Naive thymus-derived CD4-positive, alpha-beta T cell (primary cell): ENCODE results near the gene NPIPB12. TPM values are rescaled to one million over a fixed set of nuclear protein-coding genes. Genes with fewer than 3 reads are reported as not detected.
"Not testable (repeated sequence)": the region's sequence is repeated elsewhere in the genome, so short reads cannot be mapped to it uniquely, and the experiment has no call there.

ENCODE experiments used
- ATAC-seq: fragments of 150-1000 bp; cut with Tn5 transposase; 2 replicates; pipeline ENCODE4 v1.10.0; 2021; ENCODE audit warnings: mild to moderate bottlenecking, moderate library complexity
- CTCF ChIA-PET: fragments of 350-600 bp; sonication (Branson Sonifier 250); formaldehyde crosslinking; loops from one replicate; lab custom pipeline; 2021; ENCODE audit warnings: antibody characterized with exemption; lab: Charles Lee
- POLR2A ChIA-PET: fragments of 350-600 bp; sonication (Branson Sonifier 250); formaldehyde crosslinking; loops from one replicate; lab custom pipeline; 2021; ENCODE audit warnings: antibody characterized with exemption, inconsistent platforms; lab: Charles Lee
- DNase-seq, 9 donors: peaks; one replicate each; pipeline versions ENCODE4 v3.0.0 to v3.0.0-alpha.2; 2020 to 2022; ENCODE audit warnings: mixed read lengths in 1 of 9
- H3K27ac ChIP-seq: one replicate; pipeline ENCODE4 v1.7.0; 2013; ENCODE audit warnings: mild to moderate bottlenecking, low read depth, low read length, moderate library complexity
- H3K27me3 ChIP-seq, 2 donors: one replicate each; pipeline ENCODE4 v1.7.0; 2013; ENCODE audit warnings: low read length in 2 of 2, mild to moderate bottlenecking in 2 of 2, moderate library complexity in 2 of 2; ENCODE audit not compliant: control insufficient read depth in 2 of 2, insufficient read depth in 2 of 2
- H3K36me3 ChIP-seq, 3 experiments: 1 replicate in 2 of 3; 2 replicates in 1 of 3; pipeline ENCODE4 v1.7.0; 2013; ENCODE audit warnings: low read length in 3 of 3, mild to moderate bottlenecking in 3 of 3, moderate library complexity in 1 of 3; ENCODE audit not compliant: insufficient read depth in 3 of 3, control insufficient read depth in 2 of 3
- H3K4me1 ChIP-seq, 2 donors: one replicate each; pipeline ENCODE4 v1.7.0; 2013; ENCODE audit warnings: low read length in 2 of 2, mild to moderate bottlenecking in 2 of 2, moderate library complexity in 1 of 2; ENCODE audit not compliant: control insufficient read depth in 2 of 2, insufficient read depth in 2 of 2
- H3K4me3 ChIP-seq: 2 replicates; pipeline ENCODE4 v1.7.0; 2013; ENCODE audit warnings: mild to moderate bottlenecking, low read length
- H3K9me3 ChIP-seq, 3 experiments: 1 replicate in 2 of 3; 2 replicates in 1 of 3; pipeline ENCODE4 v1.7.0; 2013; ENCODE audit warnings: low read length in 3 of 3; ENCODE audit not compliant: control insufficient read depth in 2 of 3
- H3K27ac Mint-ChIP-seq, 9 donors: one replicate each; pipeline ENCODE4 v1.8.0; 2020 to 2022; ENCODE audit warnings: mixed read lengths in 9 of 9, mild to moderate bottlenecking in 8 of 9, moderate library complexity in 5 of 9, inconsistent platforms in 2 of 9
- H3K27me3 Mint-ChIP-seq, 5 donors: one replicate each; pipeline ENCODE4 v1.8.0; 2021 to 2022; ENCODE audit warnings: mixed read lengths in 5 of 5, mild to moderate bottlenecking in 1 of 5
- H3K36me3 Mint-ChIP-seq, 5 donors: one replicate each; pipeline ENCODE4 v1.8.0; 2020 to 2022; ENCODE audit warnings: mixed read lengths in 5 of 5, mild to moderate bottlenecking in 3 of 5, inconsistent platforms in 1 of 5
- H3K4me1 Mint-ChIP-seq, 7 donors: one replicate each; pipeline ENCODE4 v1.8.0; 2020 to 2022; ENCODE audit warnings: mixed read lengths in 7 of 7, mild to moderate bottlenecking in 3 of 7, inconsistent platforms in 1 of 7
- H3K4me3 Mint-ChIP-seq, 10 donors: one replicate each; pipeline ENCODE4 v1.8.0; 2020 to 2022; ENCODE audit warnings: mild to moderate bottlenecking in 10 of 10, mixed read lengths in 10 of 10, moderate library complexity in 6 of 10, inconsistent platforms in 2 of 10
- H3K9me3 Mint-ChIP-seq, 11 donors: one replicate each; pipeline ENCODE4 v1.8.0; 2020 to 2022; ENCODE audit warnings: mixed read lengths in 11 of 11, mild to moderate bottlenecking in 4 of 11, inconsistent platforms in 1 of 11, moderate library complexity in 1 of 11
- intact Hi-C, 2 donors: fragments of 100-400 bp; cut with micrococcal nuclease; formaldehyde crosslinking; loops; one replicate each; pipeline ENCODE4 v1.15.1; 2023
- polyA plus RNA-seq, 2 donors: library from polyadenylated mRNA; unstranded; fragments of 300-500 nt; fragmentation: Illumina TruSeq; gene quantifications; one replicate each; pipeline ENCODE4 v1.2.3, GENCODE V29; 2021
- total RNA-seq, 6 experiments: library from RNA in 5 of 6; stranded (reverse) in 5 of 6; gene quantifications; 1 replicate in 5 of 6; 2 replicates in 1 of 6; pipeline ENCODE4 v1.2.3 and lab custom pipeline; 2021 to 2026

NPIPB12 gene
- total RNA-seq: 100 to 1,000 TPM in 2 of 5 experiments, 10 to 100 TPM in 3; 73.1 to 189 (median 88.3) TPM
- 1 to 10 TPM; 3.7 to 9.5 TPM for polyA plus RNA-seq
- total RNA-seq (lab: John Stamatoyannopoulos, UW): 1.7 reads per million, percentile 7 among the genes with 10 or more reads in this experiment

DNA sequence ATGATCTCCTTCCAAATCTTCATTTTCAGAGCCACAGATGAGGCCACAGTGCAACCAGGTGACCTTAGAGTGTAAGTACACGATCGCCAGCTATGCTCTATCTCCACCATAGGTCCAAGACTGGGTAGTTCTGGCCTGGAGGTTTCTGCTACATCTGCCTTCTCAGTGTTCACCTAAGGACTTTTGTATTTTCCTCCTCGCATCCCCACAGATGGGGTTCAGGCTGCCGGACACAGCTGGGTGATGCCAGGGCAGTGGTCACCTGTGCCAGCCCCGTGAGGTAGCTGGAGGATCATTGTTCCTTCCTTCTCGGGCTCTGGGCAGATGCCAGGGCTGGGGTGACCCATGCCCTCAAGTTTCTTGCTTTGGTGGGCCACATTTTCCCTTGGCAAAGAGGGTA is at the start of gene NPIPB12:
TSS of gene NPIPB12 (minus strand) at position 101 of the 400 bp plus-strand sequence.
- DNase-seq, H3K4me3 ChIP-seq, H3K27ac ChIP-seq, POLR2A ChIA-PET, H3K4me1 ChIP-seq, H3K27ac Mint-ChIP-seq, ATAC-seq, H3K4me1 Mint-ChIP-seq, H3K9me3 Mint-ChIP-seq, CTCF ChIA-PET, H3K36me3 Mint-ChIP-seq, H3K27me3 ChIP-seq, H3K36me3 ChIP-seq, intact Hi-C loops, H3K4me3 Mint-ChIP-seq, H3K27me3 Mint-ChIP-seq, H3K9me3 ChIP-seq: not testable (repeated sequence)

DNA sequence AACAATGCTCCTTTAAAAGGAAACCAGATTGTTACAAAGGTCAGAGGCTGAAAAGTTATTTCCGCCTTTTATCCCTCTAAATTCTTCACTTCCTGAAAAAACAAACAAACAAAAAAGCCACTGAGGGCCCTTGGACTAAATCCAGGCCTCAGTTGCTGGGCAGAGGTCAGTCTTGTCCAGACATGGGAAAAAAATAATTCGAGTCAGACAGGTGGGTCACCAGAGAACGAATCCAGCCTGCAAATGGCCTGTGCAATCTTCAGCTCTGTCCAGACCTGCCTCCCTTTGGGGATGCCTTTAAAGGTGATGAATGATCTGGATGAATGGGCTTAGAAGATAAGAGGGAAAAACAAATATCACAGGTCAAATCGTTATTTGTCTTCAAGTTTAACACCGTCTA is 15.3 kb upstream of the NPIPB12 start:
- H3K4me3 Mint-ChIP-seq, POLR2A ChIA-PET, H3K27ac Mint-ChIP-seq, H3K4me3 ChIP-seq, H3K27me3 Mint-ChIP-seq, H3K9me3 ChIP-seq, H3K4me1 ChIP-seq, ATAC-seq, H3K27ac ChIP-seq, H3K9me3 Mint-ChIP-seq, H3K4me1 Mint-ChIP-seq, H3K36me3 ChIP-seq, H3K36me3 Mint-ChIP-seq, intact Hi-C loops, CTCF ChIA-PET, DNase-seq, H3K27me3 ChIP-seq: not testable (repeated sequence)

- H3K36me3 ChIP-seq, H3K4me3 ChIP-seq, H3K9me3 ChIP-seq, H3K9me3 Mint-ChIP-seq, H3K27ac ChIP-seq, H3K4me3 Mint-ChIP-seq, H3K27ac Mint-ChIP-seq, intact Hi-C loops, DNase-seq, H3K4me1 Mint-ChIP-seq, H3K27me3 ChIP-seq, ATAC-seq, POLR2A ChIA-PET, H3K27me3 Mint-ChIP-seq, CTCF ChIA-PET, H3K36me3 Mint-ChIP-seq, H3K4me1 ChIP-seq: not testable (repeated sequence)
These were observed 23.9 kb downstream of the NPIPB12 start for GRCh38 chr16:29482276-29482675.

DNA sequence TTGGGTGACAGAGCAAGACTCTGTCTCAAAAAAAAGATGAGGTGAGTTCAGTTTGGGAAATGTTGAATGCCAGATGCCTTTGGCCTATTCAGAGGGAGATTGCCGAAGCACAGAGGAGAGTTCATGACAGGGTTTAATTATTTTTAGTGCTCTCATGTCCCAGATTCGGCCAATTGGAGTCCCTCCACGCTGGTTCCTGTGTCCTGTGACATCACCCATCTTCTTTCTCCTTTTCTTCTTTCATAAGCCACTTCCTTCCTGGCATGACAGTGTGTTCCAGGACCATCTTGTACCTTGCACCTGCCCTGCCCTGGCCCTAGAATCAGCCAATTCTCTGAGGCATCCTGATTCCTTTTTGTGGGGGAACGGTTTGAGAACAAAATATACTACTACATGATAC is 34.1 kb downstream of the NPIPB12 start:
- H3K36me3 ChIP-seq, DNase-seq, H3K9me3 ChIP-seq, H3K9me3 Mint-ChIP-seq, POLR2A ChIA-PET, H3K4me1 Mint-ChIP-seq, H3K27ac Mint-ChIP-seq, H3K36me3 Mint-ChIP-seq, H3K27ac ChIP-seq, intact Hi-C loops, H3K4me3 Mint-ChIP-seq, H3K4me3 ChIP-seq, H3K27me3 ChIP-seq, CTCF ChIA-PET, H3K27me3 Mint-ChIP-seq, H3K4me1 ChIP-seq: not testable (repeated sequence)
- ATAC-seq: peak; percentile 45

GRCh38 chr16:29469660-29470059 is 36.5 kb downstream of the NPIPB12 start:
- H3K9me3 ChIP-seq, H3K4me1 Mint-ChIP-seq, intact Hi-C loops, H3K36me3 Mint-ChIP-seq, H3K27me3 Mint-ChIP-seq, H3K36me3 ChIP-seq, H3K9me3 Mint-ChIP-seq, H3K27me3 ChIP-seq, CTCF ChIA-PET, POLR2A ChIA-PET, H3K4me3 ChIP-seq, H3K4me1 ChIP-seq: not testable (repeated sequence)
- peak overlapping the region; percentile 43 for H3K27ac ChIP-seq
- DNase-seq (peak in 6 of 9 donors; percentile 15 to 44 (median 30)), ATAC-seq (peak; percentile 68)
- peak overlapping the region in 7 of 10 donors; percentile 39 to 73 (median 58) for H3K4me3 Mint-ChIP-seq
- peak overlapping the region in 5 of 9 donors; percentile 51 to 80 (median 57) for H3K27ac Mint-ChIP-seq

- H3K4me3 Mint-ChIP-seq, H3K9me3 Mint-ChIP-seq, H3K4me3 ChIP-seq, H3K27ac Mint-ChIP-seq, H3K36me3 ChIP-seq, POLR2A ChIA-PET, H3K4me1 ChIP-seq, DNase-seq, H3K27me3 Mint-ChIP-seq, intact Hi-C loops, H3K36me3 Mint-ChIP-seq, CTCF ChIA-PET, H3K27me3 ChIP-seq, H3K9me3 ChIP-seq, H3K27ac ChIP-seq, H3K4me1 Mint-ChIP-seq: not testable (repeated sequence)
- ATAC-seq: peak; percentile 67
These were observed 38.4 kb downstream of the NPIPB12 start for GRCh38 chr16:29467654-29468366.

GRCh38 chr16:29466904-29467303 is 39.3 kb downstream of the NPIPB12 start:
- intact Hi-C loops, H3K36me3 Mint-ChIP-seq, H3K4me1 Mint-ChIP-seq, H3K36me3 ChIP-seq, POLR2A ChIA-PET, H3K27ac ChIP-seq, H3K27me3 Mint-ChIP-seq, H3K9me3 ChIP-seq, H3K27me3 ChIP-seq, H3K27ac Mint-ChIP-seq, CTCF ChIA-PET, DNase-seq, H3K4me1 ChIP-seq, H3K9me3 Mint-ChIP-seq, H3K4me3 ChIP-seq, H3K4me3 Mint-ChIP-seq: not testable (repeated sequence)
- ATAC-seq: peak; percentile 44
